H1 (cell line): ENCODE measurements around the gene ANKRD6. TPM values are rescaled to one million over a fixed set of nuclear protein-coding genes. Genes with fewer than 3 reads are reported as not detected.

Experiments
- USF2 ChIP-seq: IDR thresholded peaks from 2 replicates; pipeline ENCODE4 v1.6.1; 2011; ENCODE audit warnings: low read length, improper control_type of control experiment
- polyA plus RNA-seq, 7 experiments: library from polyadenylated mRNA; depleted of rRNA in 3 of 7; stranded (reverse) in 5 of 7; unstranded in 2 of 7; fragments of >200 nt in 5 of 7; fragments of 200-250 nt in 2 of 7; gene quantifications; 1 replicate in 5 of 7; 2 replicates in 1 of 7; 4 replicates in 1 of 7; pipeline versions ENCODE4 v1.2.1 to v1.2.3, GENCODE V29; 2011 to 2013; ENCODE audit warnings: missing spikeins in 2 of 7, mixed read lengths in 2 of 7
- total RNA-seq: library from RNA; stranded (reverse); fragmentation: NEBNext Ultra II Directional; extraction: Animal tissue kit (Norgen Biotek cat#: 25700); gene quantifications from 2 replicates; pipeline ENCODE4 v1.2.1, GENCODE V29; 2021

Gene ANKRD6
- total and polyA plus RNA-seq, 2 of the 8 experiments (the other 6 are each of a cell fraction or from before 2014, with no cell fraction given), result 5.9 to 12.8 TPM

GRCh38 chr6:89508755-89509563 is 76.0 kb downstream of the ANKRD6 start (continued):
- no peak for TF ChIP-seq USF2
- TF ChIP-seq, all 59 proteins: peak for 0
